Stimulated activated CD8-positive, alpha-beta memory T cell treated with anti-CD3 and anti-CD28 coated beads, Interleukin-15, amount 100 ng/mL, for 4 hours (primary cell): ENCODE data around the gene ARID3A.

Experiments
- DNase-seq, 2 donors: peaks; one replicate each; pipeline ENCODE4 v3.0.0-alpha.2; 2020; ENCODE audit warnings: low read depth in 2 of 2

The ARID3A gene

GRCh38 chr19:1003283-1003682, 77.4 kb downstream of the ARID3A start:
- no peak for DNase-seq

GRCh38 chr19:1004204-1004802, 78.5 kb downstream of the ARID3A start:
- DNase-seq, result no peak

- DNase-seq, result no peak
Observed at GRCh38 chr19:1004803-1005664, 79.2 kb downstream of the ARID3A start.

GRCh38 chr19:1006711-1007398, 81.0 kb downstream of the ARID3A start:
- DNase-seq, result no peak

- DNase-seq, result no peak
Observed at GRCh38 chr19:1007399-1008251, 81.8 kb downstream of the ARID3A start.

DNA sequence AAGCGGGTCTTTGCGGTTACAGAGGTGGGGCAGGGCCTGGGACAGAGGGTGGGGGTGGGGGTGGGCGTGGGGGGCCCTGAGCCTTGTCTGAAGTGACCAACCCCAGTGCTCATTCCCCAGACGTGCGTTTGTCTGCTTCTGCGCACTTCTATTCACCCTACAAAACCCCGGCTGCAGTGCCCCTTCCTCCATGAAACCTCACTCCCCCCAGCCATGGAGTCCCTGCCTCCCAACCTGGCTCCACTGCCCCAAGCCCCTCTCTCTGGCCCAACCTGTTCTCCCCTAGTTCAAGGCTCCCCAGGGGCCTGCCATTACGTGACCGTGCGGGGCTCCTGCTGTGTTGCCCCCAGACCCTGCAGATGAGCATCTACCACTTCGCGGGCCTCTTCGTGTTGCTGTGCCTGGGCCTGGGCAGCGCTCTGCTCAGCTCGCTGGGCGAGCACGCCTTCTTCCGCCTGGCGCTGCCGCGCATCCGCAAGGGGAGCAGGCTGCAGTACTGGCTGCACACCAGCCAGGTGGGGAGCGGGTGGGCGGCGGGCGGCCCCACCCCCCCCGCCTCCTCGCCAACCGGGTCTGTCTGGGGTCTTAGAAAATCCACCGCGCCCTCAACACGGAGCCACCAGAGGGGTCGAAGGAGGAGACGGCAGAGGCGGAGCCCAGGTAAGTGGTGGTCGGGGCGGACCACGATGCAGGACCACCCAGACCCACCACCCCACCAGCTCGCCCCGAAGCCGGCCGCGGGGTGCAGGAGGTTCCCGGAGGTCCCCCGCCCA, 82.6 kb downstream of the ARID3A start:
- DNase-seq, result no peak

DNA sequence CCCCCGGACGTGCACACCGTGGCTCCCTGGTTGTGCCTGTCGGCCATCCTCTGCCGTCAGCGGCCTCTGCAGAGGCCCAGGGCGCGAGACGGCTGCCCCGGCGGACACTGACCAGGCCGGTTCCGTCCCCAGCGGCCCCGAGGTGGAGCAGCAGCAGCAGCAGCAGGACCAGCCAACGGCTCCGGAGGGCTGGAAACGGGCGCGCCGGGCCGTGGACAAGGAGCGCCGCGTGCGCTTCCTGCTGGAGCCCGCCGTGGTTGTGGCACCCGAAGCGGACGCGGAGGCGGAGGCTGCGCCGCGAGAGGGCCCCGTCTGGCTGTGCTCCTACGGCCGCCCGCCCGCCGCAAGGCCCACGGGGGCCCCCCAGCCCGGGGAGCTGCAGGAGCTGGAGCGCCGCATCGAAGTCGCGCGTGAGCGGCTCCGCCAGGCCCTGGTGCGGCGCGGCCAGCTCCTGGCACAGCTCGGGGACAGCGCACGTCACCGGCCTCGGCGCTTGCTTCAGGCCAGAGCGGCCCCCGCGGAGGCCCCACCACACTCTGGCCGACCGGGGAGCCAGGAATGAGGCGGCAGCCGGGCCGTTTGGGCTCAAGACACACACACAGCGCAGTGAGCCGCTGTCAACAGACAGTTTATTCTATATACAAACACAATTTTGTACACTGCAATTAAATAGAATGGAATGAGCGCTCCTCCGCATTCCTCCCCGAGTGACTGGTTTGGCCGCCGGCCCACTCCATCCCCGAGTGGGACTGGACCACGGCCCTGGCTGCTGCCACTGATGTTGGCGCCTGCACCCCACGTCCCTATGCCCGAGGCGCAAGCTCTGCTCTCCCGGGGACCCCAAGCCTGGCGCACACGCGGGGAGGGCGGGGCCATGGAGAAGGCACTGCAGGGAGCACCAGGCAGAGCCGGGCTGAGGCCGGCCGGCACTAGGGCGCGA, 83.5 kb downstream of the ARID3A start:
- DNase-seq, result no peak

DNA sequence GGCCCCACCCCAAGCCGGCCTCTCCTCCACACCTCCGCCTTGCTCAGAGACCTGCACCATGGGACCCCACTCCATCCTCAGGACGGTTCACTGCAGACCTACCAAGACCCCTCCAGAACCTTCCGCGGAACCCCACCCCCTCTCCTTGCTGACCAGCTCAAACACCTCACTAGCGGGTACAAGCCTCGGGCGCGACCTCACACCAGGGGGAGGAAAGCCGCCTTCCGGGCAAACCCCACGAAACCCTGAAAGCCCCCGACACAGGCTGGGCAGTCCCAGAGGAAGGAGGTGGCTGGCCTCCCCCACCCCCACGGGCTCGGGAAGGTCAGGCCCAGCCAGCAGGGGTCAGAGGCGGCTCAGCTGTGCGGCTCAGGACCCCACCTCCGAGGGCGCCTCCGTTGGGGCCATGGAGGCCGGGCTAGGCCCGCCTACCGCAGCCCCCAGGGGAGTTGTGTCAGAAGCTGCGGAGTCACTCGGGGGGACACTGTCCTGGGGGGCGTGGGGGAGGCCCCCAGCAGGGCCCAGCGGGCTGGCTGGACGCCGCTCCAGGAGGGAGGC, 84.2 kb downstream of the ARID3A start:
- DNase-seq, result no peak

GRCh38 chr19:1010586-1011510, 85.0 kb downstream of the ARID3A start:
- DNase-seq, result no peak

DNA sequence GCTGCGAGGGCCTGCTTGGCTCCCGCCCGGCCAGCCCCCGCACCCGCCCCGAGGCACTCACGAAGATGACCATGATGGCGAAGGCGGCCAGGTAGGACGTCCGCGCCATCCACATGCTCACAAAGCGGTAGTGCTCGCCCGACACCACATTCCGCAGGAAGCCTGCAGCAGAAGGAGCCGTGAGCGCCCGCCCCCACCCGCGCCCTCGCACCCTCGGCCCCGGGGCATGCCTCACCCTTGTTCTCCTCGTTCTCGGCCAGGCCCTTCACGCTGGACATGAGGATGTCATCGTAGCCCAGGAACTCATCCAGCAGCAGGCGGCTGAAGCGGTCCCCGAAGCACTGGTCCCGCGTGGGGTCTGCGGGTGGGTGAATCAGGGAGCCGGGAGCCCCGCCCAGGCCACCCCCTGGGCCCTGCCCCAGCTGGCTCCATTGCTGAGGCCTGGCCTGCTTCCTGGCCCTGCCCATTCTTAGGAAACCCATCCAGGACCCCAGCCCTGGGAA, 86.0 kb downstream of the ARID3A start:
- no peak for DNase-seq

DNA sequence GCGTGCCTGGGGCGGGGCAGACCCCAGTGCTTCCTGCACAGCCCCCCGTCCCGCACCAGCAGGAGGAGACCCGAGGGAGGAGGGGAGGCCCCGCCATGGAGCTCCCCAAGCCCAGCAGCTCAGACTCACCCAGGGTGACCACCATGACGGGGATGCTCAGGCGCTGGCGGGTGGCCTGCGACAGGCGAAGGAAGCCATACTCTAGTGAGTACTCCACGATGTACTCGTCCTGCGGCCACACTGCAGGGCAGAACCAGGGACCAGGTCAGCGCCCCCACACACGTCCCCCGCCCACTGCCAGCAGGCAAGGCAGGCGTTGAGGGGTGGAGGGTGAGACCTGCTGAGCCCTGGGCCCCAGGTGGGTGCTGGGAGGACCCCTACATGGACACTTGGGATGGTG, 86.5 kb downstream of the ARID3A start:
- no peak for DNase-seq

- DNase-seq, result no peak
Observed at GRCh38 chr19:1013218-1013617, 87.4 kb downstream of the ARID3A start.

GRCh38 chr19:1014161-1015060, 88.6 kb downstream of the ARID3A start:
- DNase-seq, result no peak

DNA sequence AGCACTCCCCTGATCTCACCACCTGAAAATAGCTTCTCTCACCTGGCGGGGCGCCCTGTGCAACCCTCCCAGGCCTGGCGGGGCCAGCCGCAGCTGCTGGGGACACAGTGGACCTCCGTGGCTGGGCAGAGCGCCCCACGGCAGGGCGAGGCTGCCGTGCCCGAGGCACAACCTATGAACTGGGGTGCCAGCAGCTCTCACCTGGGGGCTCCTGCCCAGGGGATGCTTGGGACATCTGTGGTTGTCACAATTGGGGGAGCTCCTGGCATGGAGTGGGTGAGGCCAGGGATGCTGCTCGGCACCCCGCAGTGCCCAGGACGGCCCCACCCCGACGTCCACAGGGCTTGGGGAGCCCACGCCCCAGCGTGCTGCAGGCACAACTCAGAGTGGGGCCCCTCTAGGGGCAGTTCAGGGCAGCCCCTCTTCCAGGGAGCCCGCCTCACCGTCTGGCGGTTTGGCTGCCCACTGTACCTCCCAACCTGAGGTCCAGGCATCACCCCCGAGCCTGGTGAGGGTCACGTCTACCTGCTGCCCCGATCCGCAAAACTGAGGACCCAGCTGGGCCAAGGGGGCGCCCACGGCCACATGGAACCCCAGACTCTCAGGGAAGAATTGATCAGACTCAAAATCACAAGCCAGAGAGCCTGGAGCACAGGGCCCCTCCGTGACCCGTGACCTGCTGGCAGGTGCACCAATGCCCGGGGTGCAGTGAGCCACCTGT, 89.4 kb downstream of the ARID3A start:
- no peak for DNase-seq

DNA sequence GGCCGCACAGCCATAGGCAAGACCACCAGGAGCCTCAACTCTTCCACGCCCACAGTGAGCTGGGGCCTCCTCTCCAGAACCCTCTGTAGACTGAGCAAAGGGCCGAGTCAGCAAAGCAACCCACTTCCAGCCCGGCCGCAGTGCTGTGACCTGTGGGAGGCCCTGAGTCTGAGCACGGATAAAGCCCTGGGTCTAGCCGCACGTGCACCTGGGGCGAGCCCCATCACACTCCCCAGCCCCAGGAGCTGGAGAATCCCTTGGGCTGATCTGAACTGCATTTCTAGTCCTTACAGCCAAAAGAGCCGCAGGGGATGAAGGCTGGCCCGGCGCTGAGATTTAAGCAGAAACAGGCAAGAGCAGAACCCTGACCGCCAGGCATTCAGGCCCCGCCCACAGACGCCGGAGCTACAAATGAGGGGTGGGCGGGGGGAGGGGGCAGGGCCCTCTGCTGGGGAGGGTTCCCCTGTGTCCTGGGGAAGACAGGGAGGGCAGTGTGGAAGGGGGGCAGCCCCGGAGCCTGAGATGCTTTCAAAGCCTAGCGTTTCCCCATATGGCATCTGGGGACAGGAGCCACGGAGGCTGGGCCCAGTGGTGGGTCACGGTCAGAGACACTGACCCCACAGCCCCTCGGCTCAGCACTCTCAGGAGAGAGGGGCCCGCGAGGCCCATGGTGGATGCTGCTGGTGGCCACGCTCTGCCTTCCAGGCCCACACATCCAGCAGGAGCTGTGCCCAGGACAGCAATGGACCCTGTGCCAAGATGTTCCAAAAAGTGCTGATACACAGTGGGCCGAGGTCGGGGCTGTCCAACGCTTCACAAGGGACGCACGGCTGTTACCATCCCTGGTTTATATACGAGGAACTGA, 90.2 kb downstream of the ARID3A start:
- DNase-seq, result no peak
